ENCODE data around the gene PBX3.

PBX3 gene

DNA sequence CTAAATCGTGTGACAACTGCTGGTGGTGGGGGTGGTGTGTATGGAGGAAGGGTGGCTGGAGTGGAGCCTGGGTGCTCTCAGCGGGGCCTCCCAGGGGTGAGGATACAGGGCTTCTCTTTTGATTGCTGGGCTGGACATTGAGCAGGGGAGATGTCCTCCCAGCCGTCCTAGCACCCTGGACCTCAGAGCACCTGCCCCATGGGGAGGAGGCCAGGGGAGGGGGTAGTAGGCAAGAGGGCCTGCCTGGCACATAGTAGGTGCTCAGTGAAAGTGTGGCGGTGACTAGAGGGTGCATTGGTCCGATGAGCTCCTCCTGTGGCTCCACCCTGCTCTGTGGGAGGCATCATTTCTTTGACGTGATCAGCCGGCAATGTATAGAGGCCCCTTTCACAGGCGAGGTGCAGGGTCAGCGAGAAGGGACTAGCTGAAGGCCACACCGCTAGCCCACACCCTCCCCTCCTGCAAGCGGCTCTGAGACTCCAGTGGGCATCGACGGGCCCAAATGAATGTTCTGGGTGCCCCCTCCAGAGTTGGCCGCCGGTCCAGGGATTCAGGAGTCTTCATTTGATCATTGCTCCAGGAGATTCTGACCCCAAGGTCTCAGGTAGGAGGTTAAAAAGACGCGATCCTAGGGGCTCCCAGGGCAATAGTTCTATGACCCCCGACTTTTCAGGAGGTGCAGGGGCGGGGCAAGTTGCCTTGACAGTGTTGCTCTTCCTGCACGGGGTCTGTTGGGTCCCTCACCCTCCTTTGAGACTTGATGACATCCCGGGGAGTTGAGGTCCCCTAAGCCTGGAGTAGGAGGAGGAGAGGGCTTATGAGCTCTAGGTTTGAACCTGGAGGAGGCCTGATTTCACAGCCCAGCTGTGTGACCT lies 255.5 kb downstream of the PBX3 start:
- Histone ChIP-seq H3K9me3 (ENCODE audit: control insufficient read depth, insufficient read depth, low read length) (0 out of 2 replicates have a peak, but pooled peaks cover 4% of the 10 kb centered on the region), H3K36me3 (ENCODE audit: control insufficient read depth, insufficient read depth, low read length) (no peaks in the 10 kb centered on the region), H3K9ac (ENCODE audit: low read depth, low read length) (no peak overlapping the region), H3K27ac (ENCODE audit: low read depth, low read length) (no peak overlapping the region), H3K4me1 (ENCODE audit: control insufficient read depth, insufficient read depth, low read length) (no peaks in the 10 kb centered on the region), H3K27me3 (ENCODE audit: control insufficient read depth, insufficient read depth, low read length) (no peaks in the 10 kb centered on the region), H3K4me3 (ENCODE audit: low read depth, low read length) (no peak overlapping the region)

DNA sequence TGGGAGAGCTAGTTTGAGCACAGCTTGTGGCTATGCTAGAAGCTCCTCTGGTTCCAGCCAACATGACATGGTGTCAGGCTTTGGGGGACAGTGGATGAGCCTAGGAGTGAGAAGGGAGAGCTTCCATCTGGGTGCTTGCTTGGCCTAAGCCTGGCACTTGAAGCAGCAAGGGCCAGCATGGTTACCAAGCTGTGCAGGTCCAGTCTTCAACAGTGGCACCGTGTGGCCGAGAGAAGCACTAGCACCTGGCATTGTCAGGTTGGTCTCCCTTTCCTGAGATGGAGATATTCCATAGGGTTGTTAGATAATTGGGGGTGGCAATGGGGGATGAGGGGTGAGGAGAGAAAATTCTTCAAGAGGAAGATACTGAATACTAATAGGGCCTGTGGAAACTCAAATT lies 261.9 kb downstream of the PBX3 start:
- Histone ChIP-seq H3K9ac (ENCODE audit: low read depth, low read length) (no peak overlapping the region), H3K4me1 (ENCODE audit: control insufficient read depth, insufficient read depth, low read length) (no peaks in the 10 kb centered on the region), H3K27me3 (ENCODE audit: control insufficient read depth, insufficient read depth, low read length) (no peaks in the 10 kb centered on the region), H3K9me3 (ENCODE audit: control insufficient read depth, insufficient read depth, low read length) (peaks cover 16% of the 10 kb centered on the region), H3K27ac (ENCODE audit: low read depth, low read length) (no peak overlapping the region), H3K36me3 (ENCODE audit: control insufficient read depth, insufficient read depth, low read length) (no peaks in the 10 kb centered on the region), H3K4me3 (ENCODE audit: low read depth, low read length) (no peak overlapping the region)

DNA sequence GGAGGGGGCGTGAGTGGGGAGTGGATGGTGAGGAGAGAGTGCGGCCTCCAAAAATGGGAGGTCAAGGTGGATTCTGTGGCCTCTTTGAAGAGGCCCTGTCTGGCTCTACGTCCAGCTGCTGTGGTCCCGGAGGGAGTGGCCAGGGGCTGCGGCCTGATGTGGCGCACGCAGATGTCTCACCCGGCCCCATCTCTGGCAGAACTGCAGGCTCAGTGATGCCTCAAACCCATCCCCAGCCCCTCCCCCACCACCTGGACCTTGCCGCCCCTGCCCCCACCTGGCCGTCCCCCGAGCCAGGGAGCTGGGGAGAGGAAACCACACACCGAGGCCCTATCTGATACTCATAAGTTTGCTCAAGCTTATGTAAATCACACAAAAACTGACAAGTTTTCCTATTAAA lies 267.6 kb downstream of the PBX3 start:
- H3K4me3 ChIP-seq (ENCODE audit: low read depth, low read length), result no peak overlapping the region
- H3K4me1 ChIP-seq (ENCODE audit: control insufficient read depth, insufficient read depth, low read length), result no peaks in the 10 kb centered on the region
- H3K27ac ChIP-seq (ENCODE audit: low read depth, low read length), result no peak overlapping the region
- H3K36me3 ChIP-seq (ENCODE audit: control insufficient read depth, insufficient read depth, low read length), result no peaks in the 10 kb centered on the region
- H3K9ac ChIP-seq (ENCODE audit: low read depth, low read length), result no peak overlapping the region
- H3K9me3 ChIP-seq (ENCODE audit: control insufficient read depth, insufficient read depth, low read length), result no peaks in the 10 kb centered on the region
- H3K27me3 ChIP-seq (ENCODE audit: control insufficient read depth, insufficient read depth, low read length), result no peaks in the 10 kb centered on the region

DNA sequence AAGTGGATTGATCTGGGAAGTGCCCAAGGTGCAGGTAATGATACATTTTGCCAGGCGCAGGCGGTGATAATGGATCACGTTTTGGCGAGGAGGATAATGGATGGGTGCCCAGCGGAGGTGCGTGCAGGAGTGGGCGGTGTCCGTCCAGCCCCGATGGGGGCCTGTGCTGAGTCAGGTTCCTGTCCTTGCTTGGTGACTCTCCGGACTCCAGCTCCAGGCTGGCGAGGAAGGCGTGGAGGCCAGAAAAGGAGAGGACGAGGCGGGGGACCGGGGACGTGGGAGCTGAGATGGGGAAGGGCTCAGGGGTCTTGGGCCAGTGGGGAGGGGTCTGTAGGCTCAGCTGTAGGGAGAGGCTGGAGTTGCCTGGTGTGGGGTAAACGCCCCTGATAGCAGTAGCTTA lies 268.3 kb downstream of the PBX3 start:
- Histone ChIP-seq H3K9ac (ENCODE audit: low read depth, low read length) (no peak overlapping the region), H3K36me3 (ENCODE audit: control insufficient read depth, insufficient read depth, low read length) (no peaks in the 10 kb centered on the region), H3K9me3 (ENCODE audit: control insufficient read depth, insufficient read depth, low read length) (no peaks in the 10 kb centered on the region), H3K27ac (ENCODE audit: low read depth, low read length) (no peak overlapping the region), H3K4me3 (ENCODE audit: low read depth, low read length) (no peak overlapping the region), H3K27me3 (ENCODE audit: control insufficient read depth, insufficient read depth, low read length) (no peaks in the 10 kb centered on the region), H3K4me1 (ENCODE audit: control insufficient read depth, insufficient read depth, low read length) (no peaks in the 10 kb centered on the region)

DNA sequence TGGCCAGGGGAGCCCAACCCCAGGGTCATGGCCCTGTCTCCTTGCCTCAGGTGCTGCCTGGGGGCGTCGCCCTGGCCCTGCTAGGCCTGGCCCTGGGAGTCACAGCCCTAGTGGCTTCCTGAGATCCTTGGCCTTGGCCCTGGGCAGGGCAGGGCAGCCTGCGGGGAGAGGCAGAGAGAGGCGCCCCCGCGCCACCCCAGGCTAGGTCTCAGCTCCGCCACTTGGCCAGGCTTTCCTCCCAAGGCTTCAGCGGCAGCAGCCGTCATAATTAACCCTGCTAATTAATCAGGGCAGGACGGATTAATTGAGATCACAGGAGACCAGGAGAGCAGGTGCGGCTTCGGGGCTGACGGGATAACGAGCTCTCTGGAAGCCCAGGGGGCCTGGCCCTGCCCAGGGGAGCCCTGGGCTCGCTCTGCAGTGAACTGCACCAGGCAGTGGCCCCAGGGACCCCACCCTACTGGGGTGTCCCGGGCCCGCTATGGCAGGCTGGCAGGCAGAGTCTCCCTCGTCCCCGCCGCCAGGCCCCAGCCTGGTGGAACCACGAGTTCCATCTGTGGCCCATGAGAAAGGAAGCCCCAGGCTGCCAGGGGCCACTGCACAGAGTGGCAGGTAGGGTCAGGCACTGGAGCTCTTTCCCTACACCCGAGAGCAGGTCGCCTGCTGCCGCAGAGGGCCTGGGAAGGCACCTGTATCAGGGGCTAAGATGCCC lies 269.6 kb downstream of the PBX3 start:
- no peak overlapping the region for H3K4me3 ChIP-seq (ENCODE audit: low read depth, low read length)
- H3K27ac ChIP-seq (ENCODE audit: low read depth, low read length), result no peak overlapping the region
- no peak overlapping the region for H3K9ac ChIP-seq (ENCODE audit: low read depth, low read length)
- H3K27me3 ChIP-seq (ENCODE audit: control insufficient read depth, insufficient read depth, low read length), result no peaks in the 10 kb centered on the region
- no peaks in the 10 kb centered on the region for H3K9me3 ChIP-seq (ENCODE audit: control insufficient read depth, insufficient read depth, low read length)
- H3K4me1 ChIP-seq (ENCODE audit: control insufficient read depth, insufficient read depth, low read length), result no peaks in the 10 kb centered on the region
- no peaks in the 10 kb centered on the region for H3K36me3 ChIP-seq (ENCODE audit: control insufficient read depth, insufficient read depth, low read length)
